DMS153 treated with DMSO at 0.1 percent for 48 hours (cell line): ENCODE data around the gene TFEB.
"Not testable (repeated sequence)": the region's sequence is repeated elsewhere in the genome, so short reads cannot be mapped to it uniquely, and the experiment has no call there.

Experiments used
- DNase-seq: peaks from one replicate; lab custom pipeline; 2025; ENCODE audit not compliant: unreplicated experiment; lab: John Stamatoyannopoulos, UW

The TFEB gene

GRCh38 chr6:41766043-41766664 is 30.7 kb upstream of the TFEB start:
- DNase-seq: not testable (repeated sequence)

GRCh38 chr6:41763470-41763869 is 28.1 kb upstream of the TFEB start:
- DNase-seq: no peak

- no peak for DNase-seq
Observed at GRCh38 chr6:41759905-41760579, 24.6 kb upstream of the TFEB start.

DNA sequence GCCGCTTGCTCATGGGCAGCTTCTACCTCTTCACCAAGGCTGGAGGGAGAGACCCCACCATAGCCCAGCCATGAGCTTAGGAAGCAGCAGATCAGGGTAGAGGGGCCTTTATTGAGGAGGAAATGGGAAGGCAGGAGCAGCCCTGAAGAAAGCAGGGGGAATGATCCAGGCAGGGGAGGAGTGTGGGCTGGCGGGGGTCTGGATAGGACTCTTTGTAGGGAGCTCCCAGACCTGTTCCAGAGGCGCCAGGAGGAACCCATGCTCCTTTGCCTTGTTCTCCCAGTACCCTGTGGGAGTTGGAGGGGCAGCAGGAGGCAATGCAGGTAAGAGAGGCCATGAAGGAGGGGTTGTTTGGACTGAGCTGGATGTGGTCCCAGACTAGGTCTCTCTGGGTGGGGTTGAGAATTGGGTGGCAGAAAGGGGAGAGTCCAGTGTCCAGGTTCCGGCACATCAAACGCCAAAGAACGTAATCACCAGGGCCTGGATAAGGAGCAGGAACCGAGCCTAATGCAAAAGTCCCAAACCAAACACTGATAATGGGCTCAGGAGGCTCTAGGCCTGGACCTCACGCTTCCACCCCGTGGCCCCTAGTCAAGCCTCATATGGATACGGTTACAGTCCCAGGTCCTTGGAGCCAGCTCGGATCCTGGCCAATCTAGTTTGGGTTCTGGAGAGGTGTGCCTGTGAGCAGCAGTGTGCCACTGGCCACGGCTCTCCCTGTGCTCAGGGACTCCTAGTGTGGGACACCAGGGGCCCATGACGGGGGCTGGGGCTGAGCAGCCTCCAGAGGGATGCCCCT is 23.9 kb upstream of the TFEB start:
- no peak for DNase-seq

GRCh38 chr6:41758641-41759035 is 23.2 kb upstream of the TFEB start:
- DNase-seq: no peak

DNA sequence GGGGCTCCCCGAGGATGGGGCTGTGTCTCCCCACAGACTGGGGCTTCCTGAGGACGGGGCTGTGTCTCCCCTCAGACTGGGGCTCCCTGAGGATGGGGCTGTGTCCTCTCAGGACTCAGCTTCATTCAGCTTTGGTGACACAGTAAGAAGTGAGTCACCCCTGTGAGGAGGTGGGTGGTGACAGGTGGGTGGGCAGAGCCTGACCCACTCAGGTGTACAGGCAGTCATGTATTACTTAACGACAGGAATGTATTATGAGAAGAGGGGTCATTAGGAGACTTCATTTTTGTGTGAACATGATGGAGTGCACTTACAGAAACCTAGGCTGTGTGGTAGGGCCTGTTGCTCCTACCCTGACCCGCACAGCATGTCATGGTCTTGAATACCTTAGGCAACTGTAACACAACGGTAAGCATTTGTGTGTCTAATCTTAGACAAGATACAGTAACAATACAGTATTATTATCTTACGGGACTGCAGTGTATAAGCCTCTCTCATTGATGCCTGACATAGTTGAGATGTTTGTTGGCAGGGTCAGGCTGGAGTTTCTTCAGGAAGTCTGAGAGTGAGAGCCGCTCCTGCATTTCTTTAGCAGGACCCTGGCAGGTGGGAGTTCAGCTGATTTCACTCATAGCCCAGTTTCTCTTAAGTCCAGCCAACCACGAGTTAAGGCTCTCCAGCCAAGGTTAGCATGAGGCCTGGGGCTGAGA is 22.7 kb upstream of the TFEB start:
- DNase-seq: no peak

GRCh38 chr6:41757271-41757670 is 21.9 kb upstream of the TFEB start:
- DNase-seq: no peak

DNA sequence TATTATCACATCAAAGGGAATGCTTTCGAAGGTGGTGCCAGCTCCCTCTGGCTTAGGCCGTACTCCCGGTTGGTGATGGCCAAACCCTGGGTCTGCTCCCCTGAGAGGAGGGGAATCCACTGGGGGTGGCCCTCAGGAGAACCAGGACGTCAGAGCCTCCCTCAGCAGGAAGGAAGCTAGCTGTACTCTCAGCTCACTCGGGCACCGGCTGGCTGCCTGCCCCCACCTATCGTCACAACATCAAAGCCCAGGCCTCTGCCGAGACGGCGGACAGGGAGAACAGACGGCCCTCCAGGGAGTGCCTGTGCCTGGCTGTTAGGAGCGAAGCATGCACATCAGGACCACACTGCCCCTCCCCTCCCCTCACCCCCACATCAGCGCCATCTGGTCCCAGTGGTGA is 20.9 kb upstream of the TFEB start:
- no peak for DNase-seq

GRCh38 chr6:41755895-41756294 is 20.5 kb upstream of the TFEB start:
- DNase-seq: no peak

DNA sequence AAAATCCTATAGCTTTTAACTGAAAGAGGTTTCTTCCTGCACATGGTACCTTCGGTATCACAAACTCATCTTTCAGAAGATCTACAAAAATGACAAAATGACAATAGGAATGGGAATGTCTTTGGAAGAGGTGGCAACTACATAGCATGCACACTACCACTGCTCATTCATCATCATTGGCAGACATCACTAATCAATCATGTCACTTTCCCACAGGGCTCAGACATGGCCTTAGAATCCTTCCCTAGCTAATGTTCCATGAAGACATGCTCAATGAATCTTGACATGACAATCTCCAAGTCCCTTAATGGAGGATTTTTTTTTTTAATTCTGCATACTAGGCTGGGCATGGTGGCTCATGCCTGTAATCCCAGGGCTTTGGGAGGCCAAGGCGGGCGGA is 15.0 kb upstream of the TFEB start:
- no peak for DNase-seq

DNA sequence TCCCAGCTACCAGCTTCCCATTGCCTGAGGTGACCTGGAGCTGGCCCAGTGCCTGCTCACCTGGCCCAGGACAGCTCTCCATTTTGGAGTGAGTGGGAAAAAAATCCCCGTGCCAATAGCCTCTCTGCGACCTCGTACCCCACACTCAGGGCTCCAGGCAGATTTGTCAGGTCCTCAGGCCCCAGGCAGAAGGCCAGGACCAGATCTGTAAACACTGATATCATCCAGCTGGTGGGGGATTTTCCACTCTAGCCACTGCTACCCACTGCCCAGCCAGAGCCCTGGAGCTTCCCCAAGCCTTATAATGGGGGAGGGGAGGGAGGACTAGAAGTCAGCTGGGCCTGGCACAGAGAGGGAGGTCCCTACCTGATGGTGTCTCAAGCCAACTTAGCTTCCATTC is 13.1 kb upstream of the TFEB start:
- DNase-seq: no peak

DNA sequence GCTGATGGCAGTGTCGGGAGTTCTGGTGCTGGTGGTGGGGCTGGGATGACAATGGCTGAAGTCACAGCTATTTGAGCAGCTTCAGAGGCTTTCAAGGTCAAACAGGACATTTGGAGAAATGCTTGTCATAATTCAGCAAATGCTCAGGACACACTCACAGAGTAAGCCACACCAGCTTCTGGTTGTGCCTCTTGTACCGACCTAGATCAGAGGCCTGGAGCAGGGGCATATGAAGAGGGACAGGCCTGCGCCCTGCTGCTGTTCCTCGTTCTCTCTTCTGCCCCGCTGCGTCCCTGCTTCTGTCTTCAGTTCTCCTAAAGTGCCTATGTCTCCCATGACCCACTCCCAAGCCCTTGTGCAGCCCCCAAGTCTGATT is 12.7 kb upstream of the TFEB start:
- DNase-seq: no peak

DNA sequence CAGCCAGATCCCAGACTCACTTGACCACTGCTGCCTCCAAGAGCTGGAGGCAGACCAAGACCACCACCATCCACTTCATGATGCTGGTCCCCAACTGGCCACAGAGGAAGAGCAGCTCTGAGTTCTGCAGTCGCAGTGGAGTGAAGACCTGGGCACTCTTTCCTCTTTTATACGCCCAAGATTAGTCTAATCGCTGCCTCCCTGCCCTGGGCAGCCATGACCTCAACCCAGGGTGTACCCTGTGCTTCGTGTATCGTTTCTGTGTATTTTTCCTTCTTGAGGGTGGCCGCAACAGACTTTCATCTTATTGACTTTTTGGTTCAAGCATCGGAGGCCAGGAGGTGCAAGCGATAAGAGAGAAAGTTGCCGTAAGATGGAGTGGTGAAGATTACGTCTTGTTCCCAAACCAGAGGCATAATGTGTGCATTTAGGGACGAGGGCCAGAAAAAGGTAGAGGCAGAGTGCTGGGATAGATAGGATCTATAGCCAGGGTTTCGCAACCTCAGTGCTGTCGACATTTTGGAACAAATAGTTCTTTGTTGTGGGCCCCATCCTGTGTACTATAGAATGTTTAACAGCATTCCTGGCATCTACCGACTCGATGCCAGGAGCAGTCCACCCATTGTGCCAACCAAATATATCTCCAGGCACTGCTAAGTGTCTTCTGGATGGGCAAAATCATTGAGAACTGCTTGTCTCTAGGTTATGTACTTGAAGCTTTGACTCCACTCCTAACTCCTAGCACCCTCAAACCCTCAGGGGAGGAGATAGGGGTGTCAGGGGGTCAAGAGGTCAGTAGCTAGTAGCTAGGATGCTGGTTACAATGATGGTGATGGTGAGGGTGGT is 12.1 kb upstream of the TFEB start, which contains the start of gene PGC:
TSS of gene PGC (minus strand) at position 142 of the 846 bp plus-strand sequence. CDS start at position 79, 63 bp downstream.
- no peak for DNase-seq

DNA sequence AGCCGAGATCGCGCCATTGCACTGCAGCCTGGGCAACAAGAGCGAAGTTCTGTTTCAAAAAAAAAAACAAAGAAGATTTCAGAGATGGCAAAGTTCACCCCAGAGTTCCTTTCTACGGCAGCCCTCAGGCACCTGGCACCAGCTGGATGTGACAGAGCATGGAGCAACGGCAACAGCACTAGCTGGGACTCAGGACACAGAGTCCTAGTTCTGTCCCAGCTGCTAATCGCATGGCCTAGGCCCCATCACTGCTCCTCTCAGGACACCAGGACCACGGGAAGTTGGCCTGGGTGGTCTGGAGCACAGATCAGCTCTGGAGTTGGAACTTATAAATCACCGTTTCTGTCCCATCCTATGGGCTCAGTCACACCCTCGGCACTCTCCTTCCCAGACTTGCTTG is 10.7 kb upstream of the TFEB start:
- no peak for DNase-seq

DNA sequence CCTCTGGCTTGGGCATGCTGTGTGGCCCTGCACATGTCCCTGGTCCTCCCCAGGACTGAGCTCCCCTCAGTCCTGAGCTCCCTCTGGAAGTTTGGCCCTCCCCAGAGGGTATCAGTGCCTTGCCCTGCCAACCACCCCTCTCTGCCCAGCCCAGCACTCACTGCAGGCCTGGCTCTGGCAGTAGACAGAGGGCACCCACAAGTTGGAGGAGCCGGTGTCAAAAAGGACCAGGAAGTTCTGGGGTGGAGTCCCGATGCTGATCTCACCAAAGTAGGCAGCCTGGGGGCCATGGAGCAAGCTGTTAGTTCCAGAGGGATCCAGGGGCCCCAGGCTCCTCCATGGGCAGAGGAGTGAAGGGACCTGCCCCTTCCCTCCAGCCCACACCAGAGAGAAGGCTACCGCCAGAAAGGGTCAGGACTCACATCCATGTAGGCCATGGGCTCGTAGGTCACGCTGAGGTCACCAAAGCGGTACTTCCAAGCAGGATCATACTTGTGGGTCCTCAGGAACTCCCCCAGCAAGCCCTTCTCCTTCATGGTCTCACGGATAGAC is 8.9 kb upstream of the TFEB start:
- no peak for DNase-seq

DNA sequence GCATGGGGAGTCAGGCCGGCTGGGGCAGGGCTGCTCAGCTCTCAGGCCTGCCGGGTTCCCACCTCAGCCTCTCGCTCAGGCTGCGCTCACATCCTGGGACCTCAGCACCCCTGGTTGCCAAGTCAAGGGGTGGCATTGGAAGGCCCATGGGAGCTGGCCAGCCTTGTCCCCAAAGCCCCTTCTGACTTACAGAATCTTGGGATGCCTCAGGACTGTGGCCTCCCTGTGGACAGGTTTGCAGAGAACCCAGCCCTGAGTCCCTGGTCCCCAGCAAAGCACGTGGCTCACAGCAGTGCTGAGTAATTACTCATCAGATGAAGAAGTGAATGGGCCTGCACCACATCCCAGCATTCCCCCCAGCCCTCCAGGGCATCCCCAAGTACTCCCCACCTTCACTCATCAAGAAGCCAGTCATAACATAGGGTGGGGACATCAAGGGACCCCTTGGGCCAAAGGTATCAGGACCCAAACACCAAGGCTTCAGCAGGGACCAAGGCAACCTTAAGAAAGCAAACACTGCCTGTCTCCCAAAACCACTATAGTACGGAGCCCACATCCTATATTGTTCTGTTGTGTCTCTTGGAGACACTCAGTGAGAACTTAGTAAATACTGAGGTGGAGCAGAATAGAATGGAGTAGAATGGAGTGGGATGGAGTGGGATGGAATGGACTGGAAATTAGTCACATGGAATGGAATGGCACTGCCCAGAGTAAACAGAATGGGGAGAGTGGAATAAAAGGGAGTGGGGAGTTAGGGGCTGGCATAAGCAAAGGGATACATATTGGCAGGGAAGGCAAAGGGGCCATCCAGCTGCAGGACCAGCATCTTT is 8.2 kb upstream of the TFEB start:
- no peak for DNase-seq

- DNase-seq: no peak
Observed at GRCh38 chr6:41741625-41742490, 6.5 kb upstream of the TFEB start.

DNA sequence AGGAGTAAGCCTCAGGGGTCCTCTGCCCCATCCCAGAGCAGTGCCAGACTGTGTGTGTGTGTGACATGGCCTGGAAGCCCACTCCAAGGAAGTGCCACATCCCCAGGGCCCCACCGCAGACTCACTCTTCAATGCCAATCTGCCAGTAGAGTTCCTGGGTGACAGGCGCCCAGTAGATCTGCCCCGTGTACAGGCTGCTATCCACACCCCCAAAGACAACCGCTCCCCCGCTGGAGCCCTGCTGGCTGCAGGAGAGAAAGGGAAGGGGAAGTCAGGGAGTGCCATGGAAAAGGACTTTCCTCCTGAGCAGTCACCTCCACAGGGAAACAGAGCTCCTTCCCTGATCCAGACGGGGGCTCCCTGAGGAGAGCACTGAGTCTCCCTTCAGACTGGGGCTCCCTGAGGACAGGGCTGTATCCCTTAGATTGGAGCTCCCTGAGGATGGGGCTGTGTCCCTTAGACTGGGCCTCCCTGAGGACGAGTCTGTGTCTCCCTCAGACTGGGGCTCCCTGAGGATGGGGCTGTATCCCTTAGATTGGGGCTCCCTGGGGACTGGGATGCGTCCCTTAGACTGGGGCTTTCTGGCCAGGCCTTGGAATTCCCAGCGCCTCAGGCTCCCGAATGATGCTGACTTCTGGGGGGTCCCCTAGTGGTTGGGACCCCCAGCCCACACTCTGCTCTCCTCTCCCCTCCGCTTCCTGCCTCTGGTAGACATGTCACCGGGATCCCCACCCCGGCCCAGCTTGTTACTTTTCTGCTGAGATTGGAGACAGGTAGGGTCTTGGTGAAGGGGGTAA is 5.2 kb upstream of the TFEB start:
- DNase-seq: no peak
